GM13977 (cell line): ENCODE data around the gene GNAI2.
"Not testable (repeated sequence)": the region's sequence is repeated elsewhere in the genome, so short reads cannot be mapped to it uniquely, and the experiment has no call there.

ENCODE experiments used
- DNase-seq: peaks from one replicate; pipeline ENCODE4 v3.0.0; 2012; ENCODE audit warnings: low spot score
- in situ Hi-C: fragments of 300-500 bp; cut with MboI; formaldehyde crosslinking; loops from one replicate; pipeline ENCODE4 v1.12.0; 2022; ENCODE audit warnings: low sequenced_read_pairs, low pct_unique_long_range_greater_than_20kb, mixed read lengths, inconsistent platforms; ENCODE audit not compliant: unreplicated experiment
- TF ChIP-seq, protein P1 (sequence below): IDR thresholded peaks from 2 replicates; pipeline ENCODE4 v1.5.1; 2012; ENCODE audit warnings: mild to moderate bottlenecking, control low read depth; ENCODE audit not compliant: insufficient read depth; ENCODE audit errors: extremely low read depth, missing control alignments

The GNAI2 gene

DNA sequence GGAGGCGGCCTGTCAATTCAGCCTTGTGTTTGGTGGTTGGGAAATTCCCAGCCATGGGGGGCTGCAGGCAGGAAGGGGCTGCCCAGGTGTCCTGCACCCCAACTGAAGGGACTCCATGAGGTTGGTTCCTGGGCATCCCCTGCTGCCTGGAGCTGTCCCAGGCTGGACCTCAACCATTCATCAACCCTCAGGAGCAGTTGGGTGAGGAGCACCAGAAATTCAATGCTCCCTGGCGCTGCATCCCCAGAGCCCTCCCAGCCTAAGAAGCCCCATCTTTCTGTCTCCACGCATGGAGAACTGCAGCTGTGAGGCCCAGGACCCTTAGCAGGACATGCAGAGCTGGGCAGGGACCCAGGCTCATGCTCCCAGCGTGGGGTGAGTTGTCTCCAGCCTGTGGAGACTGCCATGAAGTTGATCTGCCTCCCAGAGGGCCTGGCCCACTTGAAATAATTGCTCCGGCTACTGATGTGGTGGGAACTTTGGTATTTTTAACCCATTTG lies 25.0 kb downstream of the GNAI2 start:
- peak; percentile 58 for DNase-seq
- in situ Hi-C loops = no loop called here
- TF ChIP-seq, protein P1, sequence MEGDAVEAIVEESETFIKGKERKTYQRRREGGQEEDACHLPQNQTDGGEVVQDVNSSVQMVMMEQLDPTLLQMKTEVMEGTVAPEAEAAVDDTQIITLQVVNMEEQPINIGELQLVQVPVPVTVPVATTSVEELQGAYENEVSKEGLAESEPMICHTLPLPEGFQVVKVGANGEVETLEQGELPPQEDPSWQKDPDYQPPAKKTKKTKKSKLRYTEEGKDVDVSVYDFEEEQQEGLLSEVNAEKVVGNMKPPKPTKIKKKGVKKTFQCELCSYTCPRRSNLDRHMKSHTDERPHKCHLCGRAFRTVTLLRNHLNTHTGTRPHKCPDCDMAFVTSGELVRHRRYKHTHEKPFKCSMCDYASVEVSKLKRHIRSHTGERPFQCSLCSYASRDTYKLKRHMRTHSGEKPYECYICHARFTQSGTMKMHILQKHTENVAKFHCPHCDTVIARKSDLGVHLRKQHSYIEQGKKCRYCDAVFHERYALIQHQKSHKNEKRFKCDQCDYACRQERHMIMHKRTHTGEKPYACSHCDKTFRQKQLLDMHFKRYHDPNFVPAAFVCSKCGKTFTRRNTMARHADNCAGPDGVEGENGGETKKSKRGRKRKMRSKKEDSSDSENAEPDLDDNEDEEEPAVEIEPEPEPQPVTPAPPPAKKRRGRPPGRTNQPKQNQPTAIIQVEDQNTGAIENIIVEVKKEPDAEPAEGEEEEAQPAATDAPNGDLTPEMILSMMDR = no peak

DNA sequence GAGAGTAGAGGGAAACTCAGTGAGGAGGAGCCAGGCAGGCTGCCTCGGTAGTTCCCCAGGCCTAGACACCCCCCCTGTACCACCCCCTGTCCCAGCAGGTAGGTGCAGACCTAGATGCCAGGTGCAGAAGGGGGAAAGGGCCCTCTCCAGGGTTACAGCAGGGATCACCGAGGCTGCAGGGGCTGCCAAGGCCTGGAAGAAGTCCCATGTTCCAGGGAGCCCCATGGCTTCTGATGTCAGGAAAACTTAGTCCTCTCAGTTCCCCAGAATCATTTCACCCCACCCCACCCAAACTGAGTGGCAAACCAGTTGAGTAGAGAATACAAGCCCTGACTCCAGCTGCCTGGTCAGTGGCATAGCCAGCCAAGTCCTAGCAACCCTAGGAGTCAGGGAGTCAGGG lies 25.5 kb downstream of the GNAI2 start:
- TF ChIP-seq, protein P1 = no peak
- DNase-seq = peak; percentile 47
- in situ Hi-C loops = no loop called here

DNA sequence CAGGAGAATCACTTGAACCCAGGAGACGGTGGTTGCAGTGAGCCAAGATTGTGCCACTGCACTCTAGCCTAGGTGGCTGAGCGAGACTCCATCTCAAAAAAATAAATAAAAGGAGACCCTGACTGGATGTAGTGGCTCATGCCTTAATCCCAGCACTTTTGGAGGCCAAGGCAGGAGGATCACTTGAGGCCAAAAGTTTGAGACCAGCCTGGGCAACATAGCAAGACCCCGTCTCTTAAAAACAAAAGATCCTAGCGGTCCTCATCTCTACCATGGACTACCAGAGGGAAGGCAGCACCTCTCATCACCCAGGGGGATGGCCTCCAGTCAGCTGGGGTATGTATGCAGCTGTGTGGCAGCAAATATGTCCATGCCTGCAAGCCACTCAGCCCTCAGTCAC lies 26.2 kb downstream of the GNAI2 start:
- in situ Hi-C loops, DNase-seq: not testable (repeated sequence)

DNA sequence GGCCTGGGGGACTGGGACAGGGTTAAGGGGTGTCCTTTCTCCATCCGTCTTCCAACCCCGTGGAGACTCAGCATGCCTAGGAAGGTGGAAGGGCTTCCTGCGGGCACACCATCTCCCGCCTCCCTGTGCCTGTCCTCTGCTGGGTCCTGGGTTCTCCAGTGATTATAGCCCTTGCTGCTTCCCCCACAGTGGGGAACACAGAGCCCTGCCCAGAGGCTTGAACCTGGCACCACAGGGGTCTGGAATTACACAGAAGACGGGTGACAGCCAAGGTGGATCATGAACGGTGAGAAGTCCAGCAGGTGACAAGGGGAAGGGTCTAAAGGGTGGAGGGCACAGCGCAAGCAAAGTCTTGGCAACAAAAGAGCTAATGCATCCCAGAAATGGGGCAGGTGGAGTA lies 26.8 kb downstream of the GNAI2 start:
- in situ Hi-C loops = no loop called here
- DNase-seq = no peak
- TF ChIP-seq, protein P1 = no peak

DNA sequence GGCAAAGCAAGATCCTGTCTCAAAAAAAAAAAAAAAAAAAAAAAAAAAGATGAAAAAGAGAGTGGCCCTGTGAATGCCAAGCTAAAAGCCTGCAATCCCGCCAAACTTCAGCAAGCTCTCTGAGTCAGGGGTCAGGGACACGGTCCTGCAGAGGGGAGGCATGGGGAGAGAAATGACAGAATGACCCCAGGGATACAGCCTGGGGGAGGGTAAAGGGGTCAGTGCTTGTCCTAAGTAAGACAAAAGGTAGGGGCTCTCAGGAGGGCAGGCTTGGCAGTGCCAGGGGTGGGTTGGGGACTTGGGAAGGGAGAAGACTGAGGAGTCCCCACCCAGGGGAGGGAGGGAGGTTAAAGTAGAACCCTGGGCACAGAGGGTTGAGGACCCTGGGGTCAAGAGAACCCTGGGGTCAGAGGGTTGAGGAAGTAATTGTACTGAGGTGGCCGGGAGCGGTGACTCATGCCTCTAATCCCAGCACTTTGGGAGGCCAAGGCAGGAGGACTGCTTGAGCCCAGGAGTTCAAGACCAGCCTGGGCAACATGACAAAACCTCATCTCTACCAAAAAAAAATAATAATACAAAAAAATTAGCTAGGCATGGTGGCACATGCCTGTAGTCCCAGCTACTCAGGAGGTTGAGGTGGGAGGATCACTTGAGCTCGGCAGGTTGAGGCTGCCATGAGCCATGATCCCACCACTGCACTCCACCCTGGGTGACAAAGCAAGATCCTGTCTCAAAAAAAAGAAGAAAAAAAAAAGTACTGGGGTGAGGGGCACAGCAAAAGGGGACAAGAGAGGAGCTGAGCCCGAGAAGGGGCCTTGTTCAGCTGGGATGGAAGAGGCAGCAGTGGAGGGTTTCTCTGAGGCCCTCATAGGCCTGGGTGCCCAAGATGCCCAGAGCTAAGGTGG lies 27.7 kb downstream of the GNAI2 start:
- no peak for DNase-seq
- in situ Hi-C loops = no loop called here
- TF ChIP-seq, protein P1 = no peak

DNA sequence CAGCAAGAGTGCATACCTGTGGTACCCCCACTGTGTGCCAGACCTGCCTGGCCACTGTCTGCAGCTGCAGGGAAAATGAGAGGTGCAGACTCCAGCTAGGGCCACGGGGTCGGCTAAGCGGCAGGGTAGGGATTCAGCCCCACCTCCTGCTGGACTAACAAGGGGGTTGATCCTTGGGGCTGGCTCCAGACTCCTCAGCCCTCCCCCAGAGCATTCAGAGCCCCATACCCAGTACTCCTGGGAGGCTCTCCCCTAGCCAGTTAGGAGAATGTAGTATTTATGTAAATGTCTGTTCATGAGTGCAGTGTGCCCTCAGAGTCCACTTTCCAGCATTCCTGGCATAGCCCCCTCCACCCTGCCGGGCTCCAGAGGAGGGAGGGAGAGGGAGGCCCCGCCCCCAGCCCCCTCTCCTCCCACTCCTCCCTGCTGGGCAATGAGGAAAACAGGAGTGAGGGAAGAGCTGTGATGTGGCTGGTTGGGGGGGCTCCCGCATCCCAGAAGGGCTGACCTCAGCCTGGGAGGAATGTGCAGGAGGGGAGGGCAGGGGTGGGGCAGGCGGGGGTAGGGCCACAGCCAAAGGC lies 28.5 kb downstream of the GNAI2 start:
- no peak for DNase-seq
- in situ Hi-C loops = no loop called here
- TF ChIP-seq, protein P1 = no peak

DNA sequence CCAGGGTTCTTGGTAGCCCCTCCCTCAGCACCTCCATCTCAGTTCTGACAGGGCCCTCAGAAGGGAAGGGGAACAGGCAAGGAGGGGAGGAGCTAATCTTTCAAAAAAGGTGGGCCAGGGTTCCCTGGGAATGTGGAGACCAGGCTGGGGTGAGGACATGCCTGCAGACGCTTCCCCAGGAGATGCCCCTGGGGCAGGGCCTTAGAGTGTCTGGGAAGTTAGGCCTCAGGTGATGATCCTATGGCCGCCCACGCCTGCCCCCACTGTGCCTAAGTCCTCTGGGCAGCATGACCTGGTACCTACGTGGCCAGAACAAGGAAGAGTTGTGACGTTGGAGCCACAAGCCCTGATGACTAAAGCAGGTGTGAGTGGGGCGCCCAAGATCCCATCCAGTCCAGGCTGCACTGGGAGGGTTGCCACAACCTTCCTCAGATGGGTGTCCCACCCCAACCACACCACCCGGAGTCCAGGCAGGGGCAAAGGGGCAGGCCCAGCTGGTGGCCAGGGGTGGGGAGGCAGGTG lies 29.0 kb downstream of the GNAI2 start:
- no peak for DNase-seq
- in situ Hi-C loops = no loop called here
- TF ChIP-seq, protein P1 = no peak
